CD4-positive, alpha-beta T cell treated with Interleukin-15 for 1 hour (primary cell): ENCODE measurements around the gene CPAMD8.
"Not testable (repeated sequence)": the region's sequence is repeated elsewhere in the genome, so short reads cannot be mapped to it uniquely, and the experiment has no call there.

ENCODE experiments used
- DNase-seq: peaks from one replicate; pipeline ENCODE4 v3.0.0-alpha.2; 2020

Gene CPAMD8

DNA sequence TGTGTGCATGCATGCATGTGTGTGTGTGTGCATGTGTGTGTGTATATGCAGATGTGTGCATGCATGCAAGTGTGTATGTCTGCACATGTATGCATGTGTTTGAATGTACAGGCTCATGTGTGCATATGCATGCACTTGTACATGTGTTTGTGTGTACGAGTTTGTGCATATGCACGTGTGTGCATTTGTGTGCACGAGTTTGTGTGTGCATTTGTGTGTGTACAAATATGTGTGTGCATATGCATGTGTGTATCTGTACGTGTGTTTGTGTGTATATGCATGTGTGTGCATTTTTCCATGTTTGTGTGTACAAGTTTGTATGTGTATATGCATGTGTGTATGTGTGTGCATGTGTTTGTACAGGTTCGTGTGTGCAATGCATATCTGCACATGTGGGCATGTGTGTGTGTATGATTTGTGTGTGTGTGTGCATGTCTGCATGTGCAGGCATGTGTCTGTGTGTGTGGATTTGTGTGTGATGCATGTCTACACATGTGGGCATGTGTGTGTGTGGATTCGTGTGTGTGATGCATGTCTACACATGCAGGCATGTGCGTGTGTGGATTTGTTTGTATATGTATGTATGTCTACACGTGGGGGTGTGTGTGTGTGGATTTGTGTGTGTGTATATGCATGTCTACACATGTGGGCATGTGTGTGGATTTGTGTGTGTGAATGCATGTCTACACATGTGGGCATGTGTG lies 80.7 kb downstream of the CPAMD8 start:
- DNase-seq = no peak

DNA sequence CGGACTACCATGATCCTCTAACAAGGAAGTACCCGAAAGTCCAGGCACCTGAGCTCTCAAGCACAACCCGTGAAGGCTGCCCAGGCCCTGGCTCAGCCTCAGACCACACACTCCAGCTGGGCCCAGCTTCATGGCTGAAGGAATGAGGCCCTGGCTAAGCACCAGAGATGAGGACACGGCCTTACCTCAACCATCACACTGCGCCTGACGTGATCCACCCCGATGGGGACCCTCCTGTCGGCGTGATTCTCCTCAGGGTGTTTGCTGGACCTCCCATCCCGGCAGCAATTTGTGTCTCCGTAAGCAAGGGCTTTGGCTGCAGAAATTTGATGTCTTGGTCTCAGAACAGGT lies 81.3 kb downstream of the CPAMD8 start:
- no peak for DNase-seq

DNA sequence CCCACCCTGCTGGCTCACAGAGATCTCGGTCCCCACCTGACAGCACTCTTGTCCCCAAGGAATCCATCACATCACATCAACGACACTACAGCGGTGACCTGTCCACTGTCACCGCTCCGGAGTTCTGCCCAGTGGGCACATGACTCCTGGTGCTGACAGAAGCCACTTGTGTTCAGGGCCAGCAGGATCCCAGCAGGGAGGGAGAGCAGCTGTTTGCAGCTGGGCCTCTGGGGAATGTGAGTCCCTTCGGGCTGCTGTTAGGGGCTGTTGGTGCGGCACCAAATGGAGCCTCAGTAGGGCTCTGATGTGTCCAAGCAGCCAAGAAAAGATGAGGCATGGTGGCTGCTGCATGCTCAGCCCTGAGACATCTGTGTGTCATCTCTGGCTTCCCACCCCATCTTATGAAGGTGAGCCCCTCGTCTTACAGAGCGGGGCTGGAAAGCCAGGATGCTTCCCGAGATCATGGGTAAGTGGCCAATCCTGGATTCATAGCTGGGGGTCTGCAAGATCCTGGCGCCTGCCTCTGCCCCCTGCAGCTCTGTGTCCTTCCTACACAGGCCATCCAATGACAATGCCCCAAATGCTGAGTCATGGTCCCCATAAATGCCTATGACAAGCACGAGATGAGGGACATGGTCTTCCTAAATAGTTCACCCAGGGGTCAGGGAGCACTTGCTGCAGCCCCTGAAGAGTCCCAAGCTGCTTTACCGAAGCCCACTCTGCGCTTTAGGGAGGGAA lies 81.8 kb downstream of the CPAMD8 start:
- DNase-seq = no peak

DNA sequence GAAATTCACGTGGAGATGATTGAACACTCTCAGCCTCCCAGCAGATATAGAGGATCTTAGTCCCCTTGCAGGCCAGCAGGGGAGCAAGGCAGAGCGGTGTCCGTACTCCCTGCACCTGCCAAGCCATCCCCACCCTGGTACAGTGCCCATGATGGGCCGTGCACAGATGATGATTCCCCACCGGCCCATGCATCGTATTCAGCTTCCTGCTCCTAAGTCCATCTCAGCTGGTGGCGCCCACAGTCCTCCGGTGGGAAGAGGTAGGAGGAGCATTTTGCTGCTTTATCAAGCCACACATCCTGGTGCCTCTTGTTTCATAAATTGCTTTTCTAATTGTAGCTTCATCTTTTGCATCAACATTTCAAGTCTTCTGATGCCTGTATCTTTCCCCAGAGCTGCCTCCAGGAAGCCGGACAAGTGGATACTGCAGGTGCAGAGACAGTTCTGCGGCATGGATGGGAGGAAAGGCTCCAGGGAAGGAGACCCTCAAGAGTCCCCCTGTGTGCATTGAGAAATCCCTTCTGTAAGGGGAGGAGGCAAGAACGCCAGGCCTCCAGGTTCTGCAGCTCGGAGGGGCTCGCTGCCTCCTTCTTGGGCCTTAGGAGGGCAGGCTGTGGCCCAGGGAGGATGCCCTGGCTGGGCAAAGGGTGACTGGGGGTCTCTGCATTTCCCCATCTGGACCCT lies 82.5 kb downstream of the CPAMD8 start:
- DNase-seq = no peak

DNA sequence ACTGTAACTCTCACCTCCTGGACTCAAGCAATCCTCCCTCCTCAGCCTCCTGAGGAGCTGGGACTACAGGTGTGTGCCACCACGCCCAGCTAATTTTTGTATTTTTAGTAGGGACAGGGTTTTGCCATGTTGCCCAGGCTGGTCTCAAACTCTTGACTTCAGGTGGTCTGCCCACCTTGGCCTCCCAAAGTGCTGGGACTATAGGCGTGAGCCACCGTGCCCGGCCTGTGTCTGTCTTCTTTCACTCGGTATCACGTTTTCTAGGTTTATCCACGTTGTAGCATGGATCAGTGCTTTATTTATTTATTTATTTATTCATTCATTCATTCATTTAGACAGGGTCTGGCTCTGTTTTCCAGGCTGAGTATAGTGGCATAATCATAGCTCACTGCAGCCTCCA lies 83.5 kb downstream of the CPAMD8 start:
- not testable (repeated sequence) for DNase-seq

DNA sequence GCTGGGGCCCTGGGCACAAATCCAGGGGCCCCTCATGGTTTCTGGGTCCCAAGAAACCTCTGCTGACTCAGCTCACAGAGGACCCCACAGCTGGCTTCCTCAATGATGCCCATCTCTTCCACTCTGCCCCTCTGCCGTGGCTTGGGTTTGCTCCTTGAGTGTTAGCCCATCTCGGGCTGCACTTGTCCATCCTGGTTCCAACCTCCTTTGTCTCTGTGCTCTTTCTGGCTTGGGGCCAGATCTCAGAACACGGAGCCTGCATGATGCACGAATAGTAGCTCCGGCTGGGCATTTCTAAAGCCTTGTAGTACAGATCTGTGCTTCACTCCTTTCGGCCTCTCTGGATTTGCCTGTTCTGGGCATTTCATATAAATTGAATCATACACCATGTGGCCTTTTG lies 84.0 kb downstream of the CPAMD8 start:
- no peak for DNase-seq

DNA sequence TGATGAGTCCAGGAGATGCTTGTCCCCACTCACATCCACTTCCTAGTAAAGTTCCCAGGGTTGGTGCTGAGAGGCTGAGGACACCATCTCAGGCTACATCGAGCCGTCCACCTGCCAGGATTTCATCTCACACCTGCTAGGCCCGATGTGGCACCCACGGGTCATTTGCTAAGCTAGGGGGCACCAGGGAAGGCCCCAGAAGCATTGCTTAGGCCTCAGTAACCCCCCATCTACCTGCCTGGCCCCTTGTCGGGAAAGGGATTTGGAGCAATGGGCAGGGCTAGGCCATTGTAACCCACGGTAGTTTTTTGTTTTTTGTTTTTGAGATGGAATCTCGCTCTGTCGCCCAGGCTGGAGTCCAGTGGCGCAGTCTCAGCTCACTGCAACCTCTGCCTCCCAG lies 86.0 kb downstream of the CPAMD8 start:
- DNase-seq = no peak

DNA sequence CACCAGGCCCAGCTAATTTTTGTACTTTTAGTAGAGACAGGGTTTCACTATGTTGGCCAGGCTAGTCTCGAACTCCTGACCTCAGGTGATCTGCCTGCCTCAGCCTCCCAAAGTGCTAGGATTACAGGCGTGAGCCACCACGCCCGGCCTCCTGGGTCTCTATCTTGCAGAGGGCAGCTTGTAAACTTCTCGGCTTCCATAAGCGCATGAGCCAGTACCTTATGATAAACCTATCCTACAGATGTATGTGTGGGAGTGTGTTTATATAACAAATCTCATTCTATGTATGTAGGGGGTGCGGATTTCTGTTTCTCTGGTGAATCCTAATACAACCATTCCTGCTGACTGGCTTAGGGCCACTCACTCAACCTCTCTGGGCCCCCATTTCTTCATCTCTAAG lies 86.5 kb downstream of the CPAMD8 start:
- not testable (repeated sequence) for DNase-seq

DNA sequence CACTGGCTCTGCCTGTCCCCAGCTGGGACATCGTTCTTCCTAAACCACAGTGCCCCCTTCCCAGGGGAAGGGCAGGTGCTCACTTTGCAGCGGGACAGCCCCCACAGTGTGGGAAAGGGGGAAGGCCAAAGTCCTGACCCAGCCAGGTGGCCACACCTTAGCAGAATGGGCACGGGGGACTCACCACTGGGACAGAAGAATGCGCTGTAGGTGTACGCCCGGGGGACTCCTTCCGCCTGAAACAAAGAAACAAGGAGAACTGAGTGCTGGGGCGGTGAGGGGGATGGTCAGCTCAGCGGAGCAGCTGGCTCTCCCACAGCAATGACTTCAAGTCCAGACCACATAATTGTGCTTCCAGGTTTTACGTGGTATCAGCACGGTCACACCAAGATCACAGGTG lies 88.4 kb downstream of the CPAMD8 start:
- DNase-seq = no peak

DNA sequence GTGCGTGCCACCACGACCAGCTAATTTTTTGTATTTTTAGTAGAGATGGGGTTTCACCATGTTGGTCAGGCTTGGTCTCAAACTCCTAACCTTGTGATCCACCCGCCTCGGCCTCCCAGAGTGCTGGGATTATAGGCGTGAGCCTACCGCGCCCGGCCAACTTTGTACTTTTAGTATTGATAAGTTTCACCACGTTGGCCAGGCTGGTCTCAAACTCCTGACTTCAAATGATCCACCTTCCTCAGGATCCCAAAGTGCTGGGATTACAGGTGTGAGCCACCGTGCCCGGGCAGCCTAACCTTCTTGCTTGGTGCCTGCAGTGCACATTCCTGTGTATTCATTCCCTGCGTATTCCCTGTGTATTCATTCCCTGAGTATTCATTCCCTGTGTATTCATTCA lies 88.8 kb downstream of the CPAMD8 start:
- not testable (repeated sequence) for DNase-seq

DNA sequence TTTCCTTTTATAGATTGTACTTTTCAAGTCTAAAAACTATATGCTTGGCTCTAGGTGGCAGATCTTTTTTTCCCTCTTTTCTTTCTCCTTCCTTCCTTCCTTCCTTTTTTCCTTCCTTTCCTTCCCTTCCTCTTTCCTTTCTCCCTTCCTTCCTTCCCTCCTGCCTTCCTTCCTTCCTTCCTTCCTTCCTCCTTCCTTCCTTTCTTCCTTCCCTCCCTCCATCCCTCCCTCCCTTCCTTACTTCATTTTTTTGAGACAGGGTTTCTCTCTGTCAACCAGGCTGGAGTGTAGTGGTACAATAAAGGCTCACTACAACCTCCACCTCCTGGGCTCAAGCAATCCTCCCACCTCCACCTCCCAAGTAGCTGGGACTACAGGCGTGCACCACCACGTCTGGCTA lies 89.7 kb downstream of the CPAMD8 start:
- no peak for DNase-seq

DNA sequence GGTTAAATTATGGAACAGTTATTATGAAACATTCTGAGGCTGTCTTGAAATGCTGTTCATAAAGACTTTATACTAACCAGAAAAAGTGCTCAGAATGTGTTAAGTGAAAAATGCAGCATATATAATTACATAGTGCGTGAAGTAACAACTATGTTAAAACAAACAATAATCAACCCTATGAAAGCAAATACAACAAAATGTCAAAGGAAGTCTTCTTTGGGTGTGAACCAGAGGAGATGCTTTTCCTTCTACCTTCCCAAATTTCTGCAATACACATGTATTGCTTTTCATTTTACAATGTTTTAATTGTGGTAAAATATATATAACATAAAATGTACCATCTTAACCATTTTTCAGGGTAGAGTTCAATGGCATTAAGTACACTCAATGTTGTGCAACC lies 92.1 kb downstream of the CPAMD8 start:
- no peak for DNase-seq

DNA sequence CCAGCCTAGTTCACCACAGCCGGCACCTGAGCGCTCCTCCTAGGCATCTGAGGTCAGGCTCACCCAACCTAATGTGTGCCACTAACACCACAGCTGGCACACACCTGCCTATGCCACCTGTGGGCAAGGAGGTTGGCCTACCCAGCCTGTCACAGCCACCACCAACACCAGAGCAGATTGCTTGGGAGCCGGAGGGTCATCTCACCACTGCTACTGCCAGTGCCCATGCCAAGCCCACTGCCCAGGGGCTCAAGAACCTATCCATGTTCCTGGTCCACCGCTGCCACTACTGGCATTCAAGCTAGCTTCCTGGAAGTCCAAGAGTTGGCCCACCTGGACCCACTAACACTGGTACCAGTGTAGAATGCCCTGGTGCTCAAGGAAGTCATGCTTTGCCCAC lies 95.3 kb downstream of the CPAMD8 start:
- no peak for DNase-seq

DNA sequence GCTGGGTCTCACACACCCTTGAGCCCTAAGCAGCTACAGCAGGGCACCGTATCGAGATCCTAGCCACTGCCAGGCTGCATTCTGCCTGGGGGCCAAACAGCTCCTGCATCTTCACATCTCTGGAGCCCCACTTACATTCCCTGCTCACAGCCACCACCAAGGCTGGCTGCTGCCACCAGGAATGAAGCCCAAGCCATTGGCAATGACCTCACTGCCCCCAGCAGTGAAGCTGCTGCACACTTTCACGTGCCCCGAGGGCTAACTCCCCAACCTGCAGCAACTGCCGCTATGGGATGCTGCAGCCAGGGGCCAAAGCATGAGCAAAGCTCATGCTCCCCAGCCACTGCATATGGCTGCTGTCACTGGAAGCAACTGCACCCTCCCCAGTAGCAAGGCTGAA lies 95.9 kb downstream of the CPAMD8 start:
- DNase-seq = no peak

DNA sequence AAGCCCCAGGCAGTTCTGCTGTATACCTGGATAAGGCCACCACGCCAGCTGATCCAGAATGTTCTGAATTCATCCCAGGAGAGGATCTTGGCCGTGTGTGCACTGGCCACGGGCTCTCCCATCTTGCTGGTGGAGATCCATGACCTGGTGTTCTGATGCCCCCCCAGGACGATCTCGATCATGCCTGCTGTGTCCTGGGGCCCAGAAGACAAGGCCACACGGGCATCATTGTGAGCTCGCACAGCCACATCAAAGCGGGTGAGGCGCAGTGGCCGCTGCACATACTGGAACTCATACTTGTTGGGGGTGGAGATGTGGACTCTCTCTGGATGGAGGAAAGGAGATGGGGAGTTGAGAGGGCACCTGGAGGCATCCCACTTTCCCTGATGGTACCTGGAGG lies 97.7 kb downstream of the CPAMD8 start:
- DNase-seq = no peak

DNA sequence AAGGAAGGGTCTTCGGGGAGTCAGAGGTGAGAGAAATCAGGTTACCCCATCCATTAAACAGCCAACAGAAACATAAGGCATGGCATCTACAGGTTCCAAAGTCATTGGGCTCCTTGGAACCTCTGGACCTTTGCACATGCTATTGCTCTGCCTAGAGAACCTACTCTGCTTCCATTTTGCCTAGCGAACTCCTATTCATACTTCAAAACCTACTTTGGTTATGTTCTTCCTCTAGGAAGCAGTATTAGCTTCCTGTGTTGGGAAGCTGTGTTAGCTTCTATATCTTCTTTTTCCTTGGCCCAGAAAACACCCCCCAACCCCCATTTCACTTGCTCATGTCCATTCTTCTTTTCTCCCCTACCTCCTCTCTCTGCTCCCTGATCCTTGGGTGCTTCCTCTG lies 98.3 kb downstream of the CPAMD8 start:
- DNase-seq = no peak

DNA sequence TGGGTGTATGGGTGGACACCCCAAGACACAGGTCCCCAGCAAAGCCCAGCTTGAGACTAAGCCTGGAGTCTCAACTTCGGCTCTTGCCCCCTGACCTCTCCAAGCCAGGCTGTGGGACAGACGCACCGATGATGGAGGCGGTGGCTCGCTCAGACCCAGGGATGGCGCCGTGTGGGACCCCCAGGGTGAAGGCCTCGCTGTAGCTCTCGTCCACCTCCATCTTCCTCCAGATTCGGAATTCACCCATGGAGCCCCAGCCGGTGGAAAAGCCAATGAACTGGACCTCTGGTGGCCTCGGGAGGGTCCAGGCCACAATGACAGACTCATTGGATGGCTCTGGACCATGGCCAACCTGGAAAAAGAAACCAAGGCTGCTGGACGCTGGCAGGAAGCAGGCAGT lies 98.7 kb downstream of the CPAMD8 start:
- no peak for DNase-seq

DNA sequence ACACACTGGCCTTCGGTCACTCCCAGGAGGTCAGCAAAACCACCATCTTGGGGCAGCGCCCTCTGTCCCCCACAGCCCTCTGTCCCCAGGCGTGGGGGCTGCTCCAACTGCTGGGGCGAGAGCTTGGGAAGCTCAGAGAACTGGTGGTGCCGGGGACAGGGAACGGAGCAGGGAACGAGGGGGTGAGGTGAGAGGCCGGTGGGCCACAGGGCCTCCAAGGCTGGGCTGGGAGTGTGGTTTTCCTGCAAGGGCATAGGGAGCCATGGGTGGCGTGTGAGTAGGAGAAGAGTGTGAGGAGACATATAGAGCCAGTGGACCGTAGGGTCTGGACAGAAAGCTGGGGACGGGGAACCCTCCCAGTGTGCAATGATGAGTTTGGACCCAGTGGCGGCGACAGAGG lies 103.7 kb downstream of the CPAMD8 start:
- no peak for DNase-seq

DNA sequence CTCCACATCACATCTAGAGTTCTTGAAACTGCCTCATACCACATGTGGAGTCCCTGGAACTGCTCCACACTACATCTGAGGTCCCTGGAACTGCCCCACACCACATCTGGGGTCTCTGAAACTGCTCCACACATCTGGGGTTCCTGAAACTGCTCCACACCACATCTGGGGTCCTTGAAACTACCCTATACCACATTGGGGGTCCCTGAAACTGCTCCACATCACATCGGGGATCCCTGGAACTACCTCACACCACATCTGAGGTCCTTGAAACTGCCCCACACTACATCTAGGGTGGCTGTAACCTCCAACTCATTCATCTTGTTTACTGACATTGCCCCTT lies 104.0 kb downstream of the CPAMD8 start:
- no peak for DNase-seq

DNA sequence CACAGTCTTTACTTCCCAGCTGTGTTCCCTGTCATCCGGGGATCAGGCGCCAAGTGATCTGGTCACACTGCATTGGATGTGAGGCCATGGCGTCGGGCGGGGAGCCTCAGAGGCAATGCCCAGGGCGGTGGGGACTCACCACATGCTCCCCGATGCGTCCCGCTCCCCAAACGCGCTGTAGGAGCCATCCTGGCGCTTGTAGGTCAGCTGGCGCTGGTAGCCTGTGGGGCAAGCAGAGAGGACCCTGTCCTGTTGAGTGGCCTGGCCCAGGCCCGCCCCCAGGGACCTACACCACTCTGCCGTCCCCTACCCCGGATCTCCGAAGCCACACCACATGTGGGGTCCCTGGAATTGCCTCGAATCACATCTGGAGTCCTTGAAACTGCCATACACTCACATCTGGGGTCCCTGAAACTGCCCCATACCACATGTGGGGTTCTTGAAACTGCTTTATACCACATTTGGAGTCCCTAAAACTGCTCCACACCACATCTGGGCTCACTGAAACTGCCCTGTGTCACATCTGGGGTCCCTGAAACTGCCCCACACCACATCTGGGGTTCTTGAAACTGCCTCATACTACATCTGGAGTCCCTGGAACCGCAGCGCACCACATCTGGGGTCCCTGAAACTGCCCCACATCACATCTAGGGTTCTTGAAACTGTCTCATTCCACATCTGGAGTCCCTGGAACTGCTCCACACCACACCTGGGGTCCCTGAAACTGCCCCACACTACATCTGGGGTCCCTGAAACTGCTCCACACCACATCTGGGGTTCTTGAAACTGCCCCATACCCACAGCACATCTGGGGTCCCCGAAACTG lies 104.6 kb downstream of the CPAMD8 start:
- no peak for DNase-seq

DNA sequence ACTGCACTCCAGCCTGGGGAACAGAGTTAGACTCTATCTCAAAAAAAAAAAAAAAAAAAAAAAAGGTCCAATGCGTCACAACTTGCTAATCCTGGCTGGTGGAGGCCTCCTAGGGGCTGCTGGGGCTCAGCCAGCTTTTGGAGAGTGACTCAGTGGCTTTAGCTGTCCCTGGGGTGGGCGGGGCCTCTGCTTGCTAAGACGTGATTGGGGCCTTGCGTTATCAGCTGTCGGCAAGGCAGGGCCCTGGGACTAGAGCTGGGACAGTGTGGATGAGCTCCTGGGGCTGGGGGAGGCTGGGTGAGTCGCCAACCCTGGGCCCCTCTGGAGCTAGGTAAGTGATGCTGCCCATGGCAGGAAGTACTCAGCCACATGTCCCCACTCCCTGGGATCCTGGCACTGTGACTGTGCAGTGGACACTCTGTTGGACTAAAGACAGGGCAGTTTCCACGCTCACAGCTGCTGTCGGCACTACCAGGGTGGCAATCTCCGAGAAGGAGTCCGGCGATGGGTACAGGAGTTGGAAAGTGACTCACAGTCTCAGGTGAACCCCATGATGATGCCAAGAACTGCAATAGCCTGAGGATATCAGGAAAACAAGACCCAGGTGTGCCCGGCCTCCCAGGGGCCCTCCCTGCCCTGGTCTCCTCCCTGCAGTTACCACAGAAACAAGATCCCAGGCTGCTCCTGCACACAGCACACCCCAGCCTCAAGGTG lies 105.6 kb downstream of the CPAMD8 start:
- DNase-seq = no peak

DNA sequence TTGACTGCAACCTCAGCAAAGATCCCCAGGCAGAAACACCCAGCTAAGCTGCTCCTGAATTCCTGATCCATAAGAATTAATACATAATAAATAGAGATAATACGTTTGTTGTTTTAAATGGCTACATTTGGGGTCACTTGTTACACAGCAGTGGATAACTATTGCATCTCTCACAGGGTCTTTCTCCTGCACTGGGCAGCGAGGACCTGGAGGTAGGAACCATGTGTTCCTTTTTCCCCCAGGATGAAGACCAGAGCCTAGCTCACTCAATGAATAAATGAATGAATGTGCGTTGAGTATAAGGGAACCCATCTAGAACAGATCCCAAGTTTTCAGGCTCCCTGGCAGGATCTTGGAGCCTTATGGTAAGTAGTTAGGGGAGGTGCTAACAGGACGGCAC lies 107.1 kb downstream of the CPAMD8 start:
- DNase-seq = no peak

DNA sequence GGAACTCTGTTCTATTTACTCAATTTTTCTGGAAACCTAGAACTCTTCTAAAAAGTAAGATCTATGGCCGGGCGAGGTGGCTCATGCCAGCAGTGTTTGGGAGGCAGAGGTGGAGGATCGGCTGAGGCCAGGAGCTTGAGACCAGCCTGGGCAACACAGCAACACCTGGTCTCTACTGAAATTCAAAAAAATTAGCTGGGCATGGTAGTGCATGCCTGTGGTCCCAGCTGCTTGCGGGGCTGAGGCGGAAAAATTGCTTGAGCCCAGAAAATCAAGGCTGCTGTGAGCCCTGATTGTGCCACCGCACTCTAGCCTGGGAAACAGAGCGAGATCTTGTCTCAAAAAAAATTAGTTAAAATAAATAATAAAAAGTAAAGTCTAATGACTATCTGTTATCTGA lies 109.2 kb downstream of the CPAMD8 start:
- no peak for DNase-seq
